Right kidney (tissue), 1 donor: Measurements from ENCODE around the gene SNORC.

Experiments
- DNase-seq: peaks from one replicate; pipeline ENCODE4 v3.0.0-alpha.2; 2016

Gene SNORC

DNA sequence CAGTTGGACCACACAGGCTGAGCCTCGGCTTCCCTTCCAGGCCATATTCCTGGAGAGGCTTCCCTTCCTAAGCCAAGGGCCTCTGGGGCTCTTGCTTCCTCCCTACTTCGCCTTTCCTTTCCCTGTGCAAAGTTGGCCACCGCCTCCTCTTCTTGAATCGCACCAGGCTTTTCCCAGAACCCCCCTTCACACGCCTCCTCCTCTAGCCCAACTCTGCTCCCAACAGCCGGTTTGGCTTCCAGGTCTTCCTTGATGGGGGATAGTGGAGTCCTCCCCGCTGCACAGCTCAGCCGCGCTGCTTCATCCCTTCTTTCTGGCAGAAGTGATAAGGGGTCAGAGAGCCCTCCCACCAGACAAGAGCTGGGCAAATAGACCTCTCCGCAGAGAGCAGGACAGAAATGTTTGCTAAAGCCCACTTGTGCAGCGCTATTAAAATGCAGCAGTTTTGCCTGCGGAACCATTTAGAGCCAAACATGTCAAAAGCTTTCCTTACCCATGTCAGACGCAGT, 56.4 kb downstream of the SNORC start:
- DNase-seq: peak; percentile 27

DNA sequence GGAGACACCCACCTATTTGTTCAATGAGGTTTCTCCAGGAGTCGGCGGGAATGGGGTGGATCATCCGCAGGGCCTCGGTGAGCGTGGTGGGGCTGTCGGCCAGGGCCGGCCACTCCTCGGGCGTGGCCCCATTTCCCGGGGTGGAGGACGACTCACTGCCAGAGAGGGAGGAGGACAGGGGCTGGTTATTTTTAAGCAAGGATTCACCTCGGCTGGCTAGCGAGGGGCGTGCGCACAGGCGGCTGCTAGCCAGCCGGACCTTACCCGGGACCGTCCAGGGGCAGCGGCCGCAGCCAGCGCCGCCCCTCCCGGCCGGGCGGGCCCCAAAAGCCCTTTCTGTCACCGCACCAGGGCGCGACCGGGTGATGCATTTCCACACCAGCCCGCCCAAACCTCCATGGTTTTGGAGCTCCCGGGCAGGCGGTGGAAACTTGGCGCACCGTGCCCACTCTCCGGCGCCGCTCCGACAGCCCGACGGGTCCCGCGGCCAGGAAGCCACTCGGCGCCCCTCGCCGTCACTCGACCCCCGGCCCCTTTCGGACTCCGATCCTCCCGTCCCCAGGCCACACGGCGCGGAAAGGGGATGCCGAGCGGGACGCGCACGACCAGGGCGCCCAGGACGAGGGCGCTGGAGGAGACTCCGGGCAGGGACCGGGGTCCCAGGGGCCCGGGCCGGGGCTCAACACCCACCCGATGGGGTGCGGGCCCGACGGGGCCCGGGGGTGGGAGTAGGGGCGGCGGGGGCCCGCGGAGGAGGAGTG, 57.1 kb downstream of the SNORC start:
- peak; percentile 48 for DNase-seq

DNA sequence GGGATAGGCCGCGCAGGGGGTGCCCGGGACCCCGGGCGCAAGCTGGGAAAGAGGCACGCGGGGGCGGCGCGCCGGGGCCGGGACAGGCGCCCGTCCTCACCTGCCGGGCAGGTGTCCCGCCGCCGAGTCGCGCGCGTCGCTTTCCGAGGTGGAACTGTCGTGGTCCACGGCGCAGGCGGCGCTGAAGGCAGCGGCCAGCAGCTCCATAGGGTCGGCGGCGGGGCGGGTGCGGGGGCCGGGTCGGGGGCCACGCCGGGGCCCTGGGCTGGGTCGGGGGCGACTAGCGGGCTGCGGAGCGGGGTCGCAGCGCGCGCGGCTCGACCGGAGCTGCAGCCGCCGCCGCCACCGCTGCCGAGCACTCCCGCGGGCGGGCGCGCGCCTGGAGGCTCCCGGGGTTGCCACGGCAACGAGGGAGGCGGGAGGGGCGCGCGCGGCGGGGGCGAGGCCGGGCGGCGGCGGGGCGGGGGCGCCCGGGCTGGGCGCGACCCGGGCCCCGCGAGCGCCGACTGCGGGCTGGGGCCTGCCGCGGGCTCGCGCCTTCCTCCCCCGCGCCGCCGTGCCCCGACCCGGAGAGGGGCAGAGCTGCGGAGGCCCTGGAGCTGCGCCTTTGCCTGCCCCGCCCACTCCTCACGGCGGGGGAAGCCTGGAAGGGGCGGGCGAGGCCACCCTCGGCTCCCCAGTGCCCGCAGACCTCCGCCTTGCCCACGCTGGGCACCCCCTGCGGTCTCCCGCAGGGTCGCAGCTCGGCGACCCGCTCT, 57.9 kb downstream of the SNORC start:
- no peak for DNase-seq
